Fibroblast of mammary gland (primary cell): ENCODE results near the gene CDKN2AIP.
A peak's percentile ranks its signal among the peaks of the same experiment; 100 is the strongest.

Experiments
- DNase-seq: peaks from one replicate; pipeline ENCODE4 v3.0.0-alpha.2; 2010; ENCODE audit warnings: low read depth
- H3K4me3 ChIP-seq: 2 replicates; pipeline ENCODE4 v1.5.1; 2011; ENCODE audit warnings: low read depth, mild to moderate bottlenecking, low read length, moderate library complexity; ENCODE audit not compliant: control insufficient read depth
- CTCF ChIP-seq: conservative IDR thresholded peaks from 2 replicates; pipeline ENCODE4 v1.5.1; 2011; ENCODE audit warnings: low read depth, low read length, inconsistent platforms; ENCODE audit not compliant: control insufficient read depth, insufficient read depth

The CDKN2AIP gene

GRCh38 chr4:183399616-183400015 lies 44.8 kb upstream of the CDKN2AIP start:
- no peak for TF ChIP-seq CTCF
- no peak overlapping the region for H3K4me3 ChIP-seq
- DNase-seq, result no peak

GRCh38 chr4:183400035-183400434 lies 44.4 kb upstream of the CDKN2AIP start:
- DNase-seq, result no peak
- H3K4me3 ChIP-seq, result no peak overlapping the region
- no peak for TF ChIP-seq CTCF

GRCh38 chr4:183401473-183401872 lies 43.0 kb upstream of the CDKN2AIP start:
- H3K4me3 ChIP-seq, result no peak overlapping the region
- TF ChIP-seq CTCF, result no peak
- no peak for DNase-seq

- no peak for TF ChIP-seq CTCF
- H3K4me3 ChIP-seq, result no peak overlapping the region
- DNase-seq, result peak; percentile 15
Observed at GRCh38 chr4:183402771-183403170, 41.7 kb upstream of the CDKN2AIP start.

- no peak overlapping the region for H3K4me3 ChIP-seq
- no peak for TF ChIP-seq CTCF
- DNase-seq, result peak; percentile 10
Observed at GRCh38 chr4:183403486-183403885, 41.0 kb upstream of the CDKN2AIP start.

GRCh38 chr4:183403961-183404360 lies 40.5 kb upstream of the CDKN2AIP start:
- DNase-seq, result no peak
- no peak for TF ChIP-seq CTCF
- H3K4me3 ChIP-seq, result no peak overlapping the region

GRCh38 chr4:183405303-183405702 lies 39.1 kb upstream of the CDKN2AIP start:
- TF ChIP-seq CTCF, result no peak
- DNase-seq, result no peak
- H3K4me3 ChIP-seq, result no peak overlapping the region
